ENCODE measurements around the gene MIER2. TPM values are rescaled to one million over a fixed set of nuclear protein-coding genes. Genes with fewer than 3 reads are reported as not detected.

MIER2 gene
- total and polyA plus RNA-seq, 2 donors from 2014 or later = 18.4 to 23.4 TPM

- Histone ChIP-seq H3K27ac (ENCODE audit: low read depth in 2 of 2, low read length in 2 of 2) (no peak overlapping the region), H3K4me1 (ENCODE audit: control insufficient read depth in 2 of 3, insufficient read depth in 2 of 3, low read depth in 1 of 3, low read length in 3 of 3) (peaks cover 0 to 5% (median 0%) of the 10 kb centered on the region in 3 donors), H3K27me3 (ENCODE audit: control insufficient read depth, insufficient read depth, low read length) (no peaks in the 10 kb centered on the region), H3K9ac (ENCODE audit: low read length in 3 of 3) (no peak overlapping the region), H3K4me3 (ENCODE audit: low read length in 3 of 3) (no peak overlapping the region), H3K36me3 (ENCODE audit: control insufficient read depth in 2 of 3, insufficient read depth in 3 of 3, low read length in 3 of 3) (no peaks in the 10 kb centered on the region), H3K9me3 (ENCODE audit: control insufficient read depth in 2 of 3, insufficient read depth in 1 of 3, low read length in 3 of 3) (no peaks in the 10 kb centered on the region)
- no peak for FAIRE-seq
- peak in 1 of 5 donors; percentile 27 for DNase-seq
- intact Hi-C loops (cut with DNase I) = no loop called here
- TF ChIP-seq CTCF (IDR thresholded peaks at IDR 0.05; ENCODE audit: borderline replicate concordance, extremely low read depth, insufficient read depth) = no peak
Measured at GRCh38 chr19:374183-374885, 29.7 kb upstream of the MIER2 start.

GRCh38 chr19:373391-374182 is 29.0 kb upstream of the MIER2 start:
- no peak for FAIRE-seq
- Histone ChIP-seq H3K36me3 (ENCODE audit: control insufficient read depth in 2 of 3, insufficient read depth in 3 of 3, low read length in 3 of 3) (no peaks in the 10 kb centered on the region), H3K27me3 (ENCODE audit: control insufficient read depth, insufficient read depth, low read length) (no peaks in the 10 kb centered on the region), H3K9ac (ENCODE audit: low read length in 3 of 3) (no peak overlapping the region), H3K9me3 (ENCODE audit: control insufficient read depth in 2 of 3, insufficient read depth in 1 of 3, low read length in 3 of 3) (no peaks in the 10 kb centered on the region), H3K4me3 (ENCODE audit: low read length in 3 of 3) (no peak overlapping the region), H3K4me1 (ENCODE audit: control insufficient read depth in 2 of 3, insufficient read depth in 2 of 3, low read depth in 1 of 3, low read length in 3 of 3) (peaks cover 0 to 5% (median 0%) of the 10 kb centered on the region in 3 donors), H3K27ac (ENCODE audit: low read depth in 2 of 2, low read length in 2 of 2) (no peak overlapping the region)
- intact Hi-C loops (cut with DNase I) = no loop called here
- peak in 1 of 5 donors; percentile 37 for DNase-seq
- TF ChIP-seq CTCF (IDR thresholded peaks at IDR 0.05; ENCODE audit: borderline replicate concordance, extremely low read depth, insufficient read depth) = no peak

DNA sequence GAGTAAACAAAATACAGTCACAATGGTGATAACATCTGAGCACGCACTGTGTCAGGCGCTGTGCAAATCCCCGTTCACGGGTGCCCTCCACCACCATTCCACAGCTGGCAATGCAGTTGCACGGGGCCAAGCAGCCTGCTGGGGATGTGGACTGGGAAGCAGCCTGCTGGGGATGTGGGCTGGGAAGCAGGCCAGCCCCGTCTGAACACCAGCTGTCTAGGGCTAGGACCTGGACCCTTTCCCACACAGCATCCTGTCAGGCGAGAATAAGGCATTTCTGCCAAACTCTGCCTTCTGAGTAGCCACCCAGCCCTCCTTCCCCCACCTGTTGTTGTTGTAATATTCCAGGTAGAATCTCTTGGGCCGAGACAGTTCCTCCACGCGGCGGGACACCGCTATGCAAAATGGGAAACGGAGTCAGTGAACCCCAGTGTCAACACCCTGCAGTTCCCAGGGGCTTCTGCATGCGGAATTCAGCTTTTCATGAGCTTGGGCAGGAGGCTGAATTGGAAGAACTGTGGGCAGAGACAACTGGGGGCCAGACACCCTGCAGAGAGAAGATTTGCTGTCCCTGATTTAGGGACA is 27.8 kb upstream of the MIER2 start:
- Histone ChIP-seq H3K4me3 (ENCODE audit: low read length in 3 of 3) (no peak overlapping the region), H3K27me3 (ENCODE audit: control insufficient read depth, insufficient read depth, low read length) (no peaks in the 10 kb centered on the region), H3K36me3 (ENCODE audit: control insufficient read depth in 2 of 3, insufficient read depth in 3 of 3, low read length in 3 of 3) (no peaks in the 10 kb centered on the region), H3K4me1 (ENCODE audit: control insufficient read depth in 2 of 3, insufficient read depth in 2 of 3, low read depth in 1 of 3, low read length in 3 of 3) (peaks cover 0 to 5% (median 0%) of the 10 kb centered on the region in 3 donors), H3K27ac (ENCODE audit: low read depth in 2 of 2, low read length in 2 of 2) (no peak overlapping the region), H3K9ac (ENCODE audit: low read length in 3 of 3) (no peak overlapping the region), H3K9me3 (ENCODE audit: control insufficient read depth in 2 of 3, insufficient read depth in 1 of 3, low read length in 3 of 3) (no peaks in the 10 kb centered on the region)
- no peak for FAIRE-seq
- TF ChIP-seq CTCF (IDR thresholded peaks at IDR 0.05; ENCODE audit: borderline replicate concordance, extremely low read depth, insufficient read depth) = no peak
- intact Hi-C loops (cut with DNase I) = no loop called here
- peak in 2 of 5 donors; percentile 43 to 66 for DNase-seq

Measured in kidney (tissue), 14 donors.